GM13976 (cell line): ENCODE results near the gene FGFR2.

Experiments
- DNase-seq: peaks from one replicate; pipeline ENCODE4 v3.0.0; 2012; ENCODE audit warnings: low spot score
- in situ Hi-C: fragments of 300-500 bp; cut with MboI; formaldehyde crosslinking; loops from one replicate; pipeline ENCODE4 v1.12.0; 2022; ENCODE audit warnings: low sequenced_read_pairs, mixed read lengths, inconsistent platforms; ENCODE audit not compliant: unreplicated experiment
- TF ChIP-seq, protein P1 (sequence below): IDR thresholded peaks from 2 replicates; pipeline ENCODE4 v1.5.1; 2012; ENCODE audit warnings: borderline replicate concordance, mild to moderate bottlenecking; ENCODE audit not compliant: insufficient read depth; ENCODE audit errors: extremely low read depth, missing control alignments, control extremely low read depth

FGFR2 gene

DNA sequence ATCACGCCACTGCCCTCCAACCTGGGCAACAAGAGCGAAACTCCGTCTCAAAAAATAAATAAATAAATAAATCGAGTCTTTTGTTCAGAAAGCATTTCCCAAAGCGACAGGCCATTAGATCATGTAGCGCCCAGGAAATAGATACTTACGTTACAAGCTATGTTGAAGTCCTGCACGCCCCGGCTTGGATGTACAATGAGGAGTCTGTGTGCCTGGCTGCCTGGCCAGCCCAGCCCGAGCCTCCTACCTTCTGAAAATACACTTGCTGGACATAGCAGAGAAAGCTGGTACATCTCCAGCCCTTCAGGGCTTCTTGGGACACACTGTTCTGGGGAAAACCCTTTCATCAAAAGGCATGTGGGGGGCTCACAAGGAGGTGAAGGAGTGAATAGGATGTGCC is 22.1 kb downstream of the FGFR2 start:
- TF ChIP-seq, protein P1, sequence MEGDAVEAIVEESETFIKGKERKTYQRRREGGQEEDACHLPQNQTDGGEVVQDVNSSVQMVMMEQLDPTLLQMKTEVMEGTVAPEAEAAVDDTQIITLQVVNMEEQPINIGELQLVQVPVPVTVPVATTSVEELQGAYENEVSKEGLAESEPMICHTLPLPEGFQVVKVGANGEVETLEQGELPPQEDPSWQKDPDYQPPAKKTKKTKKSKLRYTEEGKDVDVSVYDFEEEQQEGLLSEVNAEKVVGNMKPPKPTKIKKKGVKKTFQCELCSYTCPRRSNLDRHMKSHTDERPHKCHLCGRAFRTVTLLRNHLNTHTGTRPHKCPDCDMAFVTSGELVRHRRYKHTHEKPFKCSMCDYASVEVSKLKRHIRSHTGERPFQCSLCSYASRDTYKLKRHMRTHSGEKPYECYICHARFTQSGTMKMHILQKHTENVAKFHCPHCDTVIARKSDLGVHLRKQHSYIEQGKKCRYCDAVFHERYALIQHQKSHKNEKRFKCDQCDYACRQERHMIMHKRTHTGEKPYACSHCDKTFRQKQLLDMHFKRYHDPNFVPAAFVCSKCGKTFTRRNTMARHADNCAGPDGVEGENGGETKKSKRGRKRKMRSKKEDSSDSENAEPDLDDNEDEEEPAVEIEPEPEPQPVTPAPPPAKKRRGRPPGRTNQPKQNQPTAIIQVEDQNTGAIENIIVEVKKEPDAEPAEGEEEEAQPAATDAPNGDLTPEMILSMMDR, result no peak
- no peak for DNase-seq

DNA sequence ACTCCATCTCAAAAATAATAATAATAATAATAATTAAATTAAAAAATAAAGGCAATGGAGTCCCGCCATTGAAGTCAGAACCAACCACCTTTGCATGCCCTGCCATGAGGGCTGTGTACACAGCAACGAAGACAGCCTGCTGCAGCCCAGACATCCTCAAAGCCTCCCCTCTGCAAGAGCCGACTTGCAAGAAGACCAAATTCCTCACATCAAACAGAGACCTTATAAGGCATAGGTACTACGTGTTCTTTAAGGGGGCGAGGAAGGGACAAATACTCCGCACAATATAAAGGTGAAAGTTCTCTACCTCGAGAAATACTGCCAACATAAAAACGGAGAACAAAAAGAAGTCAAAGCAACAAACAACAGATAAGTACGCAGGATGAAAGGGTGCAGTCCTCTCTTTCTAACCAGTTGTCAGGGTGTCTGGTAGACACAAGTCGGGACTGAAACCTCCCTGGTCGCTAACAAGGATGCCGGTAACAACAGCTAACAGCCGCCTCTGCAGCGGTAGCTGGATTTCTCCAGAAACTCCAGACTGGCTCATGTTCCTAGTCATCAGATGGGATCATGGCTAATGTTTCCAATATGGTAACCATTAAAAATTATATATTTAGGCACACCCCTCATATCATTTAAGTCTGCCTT is 23.6 kb downstream of the FGFR2 start:
- DNase-seq, result no peak
- TF ChIP-seq, protein P1, result no peak
- in situ Hi-C loops, result no loop called here

More for the DNA sequence above, 22.1 kb downstream of the FGFR2 start:
- in situ Hi-C loops, result no loop called here

DNA sequence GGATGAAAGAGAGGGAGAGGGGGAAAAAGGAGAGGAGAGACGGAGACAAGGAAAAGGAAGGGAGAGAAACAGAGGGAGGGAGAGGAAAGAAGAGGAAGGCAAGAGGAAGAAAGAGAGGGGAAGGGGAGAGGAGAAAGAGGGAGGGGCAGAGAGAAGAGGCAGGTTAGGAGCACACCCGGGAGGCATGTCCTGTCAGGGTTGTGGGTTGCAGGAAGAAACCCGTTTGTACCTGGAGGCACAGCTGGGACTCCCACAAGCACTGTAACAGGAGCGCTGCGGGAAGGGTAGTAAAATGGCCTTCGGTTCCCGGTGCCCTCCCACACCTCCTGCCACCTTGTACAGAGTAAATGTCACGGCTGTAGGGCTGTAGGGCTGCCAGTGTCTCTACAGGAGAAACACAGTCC is 24.7 kb downstream of the FGFR2 start:
- DNase-seq, result no peak
- TF ChIP-seq, protein P1, result no peak
- in situ Hi-C loops, result no loop called here

DNA sequence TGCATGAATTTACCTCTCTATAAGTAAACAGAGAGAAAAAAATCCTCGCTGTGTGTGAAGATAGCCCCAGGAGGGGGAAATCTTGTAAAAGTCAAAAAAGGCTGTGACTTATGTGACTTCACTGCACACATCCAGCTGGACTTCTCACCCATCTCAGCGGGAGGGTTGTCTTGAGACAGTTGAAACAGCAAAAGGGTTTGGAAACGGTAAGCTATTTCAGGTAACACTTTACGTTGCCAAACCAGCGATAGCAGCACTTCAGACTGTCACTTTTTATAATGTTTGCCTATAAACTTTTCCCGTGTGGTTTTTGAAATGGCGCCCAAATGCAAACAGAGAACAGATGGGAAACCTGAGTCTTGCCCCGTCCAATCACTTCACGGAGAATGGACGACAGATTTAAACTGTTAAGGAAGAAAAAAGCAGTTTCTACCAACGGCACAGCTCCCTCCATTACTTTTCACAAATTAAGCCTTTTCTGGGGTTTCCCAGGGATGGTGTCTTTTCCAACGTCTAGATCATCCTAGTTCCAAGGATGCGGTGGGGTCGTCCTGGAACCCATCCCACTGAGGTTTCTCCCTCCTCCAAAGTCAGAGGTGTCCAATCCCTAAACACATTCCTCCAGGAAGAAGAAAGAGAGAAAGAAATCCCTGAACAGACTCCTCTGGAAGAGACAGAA is 25.2 kb downstream of the FGFR2 start:
- no peak for DNase-seq
- in situ Hi-C loops, result no loop called here
- TF ChIP-seq, protein P1, result no peak

DNA sequence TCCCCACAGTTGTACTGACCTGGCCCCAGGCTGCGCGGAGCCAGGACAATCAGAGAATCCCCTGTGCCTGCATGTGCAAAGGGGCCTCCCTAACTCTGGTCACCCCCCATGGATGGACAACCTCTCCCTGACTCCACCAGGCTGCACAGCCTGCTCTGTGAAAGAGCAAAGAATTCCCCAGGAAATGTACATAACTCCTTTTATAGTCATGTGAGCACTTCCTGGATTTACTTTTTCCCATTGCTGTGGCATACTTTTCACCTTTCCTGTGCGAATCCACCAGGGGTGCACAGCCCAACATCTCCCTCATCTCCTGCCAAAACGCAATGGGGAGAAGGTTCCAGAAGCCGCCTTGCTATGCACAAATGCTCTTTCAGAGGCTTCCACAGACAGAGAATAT is 27.9 kb downstream of the FGFR2 start:
- TF ChIP-seq, protein P1, result no peak
- in situ Hi-C loops, result no loop called here
- DNase-seq, result no peak

DNA sequence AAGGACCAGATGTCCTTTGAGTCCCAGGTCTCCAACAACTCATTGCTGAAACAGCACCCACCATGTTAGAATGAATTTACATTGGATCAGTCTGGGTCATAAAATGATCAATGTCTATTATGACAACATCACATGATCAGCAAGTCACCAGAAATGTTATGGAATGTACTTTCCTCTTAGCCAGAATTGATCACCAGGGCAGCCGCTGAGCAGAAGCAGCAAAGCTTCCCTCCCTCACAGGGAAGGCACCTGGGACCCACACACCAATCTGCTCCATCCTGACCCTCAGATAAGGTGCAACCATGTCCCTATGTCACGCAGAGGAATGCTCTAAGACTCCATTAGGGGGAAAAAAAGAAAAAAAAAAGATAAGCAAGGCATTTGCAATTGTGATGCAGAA is 30.0 kb downstream of the FGFR2 start:
- TF ChIP-seq, protein P1, result no peak
- in situ Hi-C loops, result no loop called here
- DNase-seq, result no peak
